ENCODE results near the gene PGAM2.
A peak's percentile ranks its signal among the peaks of the same experiment; 100 is the strongest.

PGAM2 gene

DNA sequence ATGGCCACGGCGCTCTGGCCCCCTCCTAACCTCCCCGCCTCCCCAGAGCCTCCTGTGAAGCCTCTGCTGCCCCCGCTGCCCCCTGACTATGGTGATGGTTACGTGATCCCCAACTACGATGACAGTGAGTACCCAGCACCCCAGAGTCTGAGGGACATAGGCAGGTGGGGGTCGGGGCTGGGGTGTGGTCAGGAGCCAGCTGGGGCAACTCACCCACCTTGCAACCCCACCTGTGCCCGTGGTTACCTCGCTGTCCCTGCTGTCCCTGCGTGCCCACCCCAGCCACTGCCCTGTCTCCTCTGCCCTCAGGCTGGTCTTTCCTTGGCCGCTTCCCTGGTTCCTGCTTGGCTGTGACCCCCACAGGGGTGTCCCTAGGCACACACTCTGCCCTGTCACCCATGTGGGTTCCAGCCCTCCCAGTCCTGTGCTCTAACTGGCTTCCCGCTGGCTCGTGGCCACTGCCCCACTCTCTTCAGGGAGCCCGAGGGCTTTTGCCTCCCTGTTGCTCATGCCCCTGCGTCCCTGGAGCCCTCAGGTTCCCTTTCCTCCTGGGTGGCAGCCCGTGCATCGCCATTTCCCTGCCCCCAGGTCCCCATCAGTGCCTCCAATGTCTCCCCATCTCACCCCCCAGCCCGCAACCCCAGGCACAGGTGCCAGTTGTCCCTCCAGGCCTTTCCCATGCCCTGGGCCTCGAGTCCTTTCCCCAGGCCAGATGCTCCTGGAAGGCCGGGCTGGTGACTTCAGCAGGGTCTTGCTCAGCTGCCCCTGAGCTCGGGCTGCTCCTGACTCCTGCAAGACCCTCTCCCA is 42.8 kb upstream of the PGAM2 start:
- Histone ChIP-seq H2BK5ac (ENCODE audit: low read length) (no peak overlapping the region), H3K4me1 (ENCODE audit: control insufficient read depth in 2 of 2, insufficient read depth in 1 of 2, low read depth in 1 of 2, low read length in 2 of 2) (peaks cover 8 to 10% of the 10 kb centered on the region in 2 donors), H2BK15ac (ENCODE audit: low read length) (no peak overlapping the region), H2AK5ac (ENCODE audit: low read depth, low read length) (no peak overlapping the region), H3K4me3 (ENCODE audit: low read length in 2 of 2) (no peak overlapping the region), H3K18ac (ENCODE audit: low read length) (no peak overlapping the region), H2BK12ac (ENCODE audit: low read length) (peak overlapping the region; percentile 41), H3K36me3 (replicated peaks in 1 of 2; ENCODE audit: control insufficient read depth in 2 of 2, insufficient read depth in 2 of 2, low read length in 2 of 2) (peaks cover 18 to 32% of the 10 kb centered on the region in 2 donors), H3K27ac (replicated peaks; ENCODE audit: low read length) (no peak overlapping the region), H3K4ac (ENCODE audit: low read length) (no peak overlapping the region), H3K9me3 (replicated peaks in 1 of 2; ENCODE audit: control insufficient read depth in 2 of 2, insufficient read depth in 1 of 2, low read depth in 1 of 2, low read length in 2 of 2) (peaks cover 0 to 2% of the 10 kb centered on the region in 2 donors), H3K79me1 (ENCODE audit: low read depth, low read length) (no peaks in the 10 kb centered on the region), H3K23ac (ENCODE audit: low read depth, low read length, poor library complexity) (peak overlapping the region; percentile 43), H2AFZ (ENCODE audit: low read length) (no peak overlapping the region), H3K27me3 (ENCODE audit: control insufficient read depth in 3 of 3, insufficient read depth in 3 of 3, low read depth in 1 of 3, low read length in 3 of 3) (peaks cover 0 to 8% (median 0%) of the 10 kb centered on the region in 3 experiments), H4K8ac (ENCODE audit: low read depth, low read length) (peak overlapping the region; percentile 3), H3K14ac (ENCODE audit: low read length) (no peak overlapping the region), H3K9ac (ENCODE audit: low read depth, low read length, poor library complexity) (no peak overlapping the region), H4K91ac (ENCODE audit: low read depth, low read length, poor library complexity) (no peak overlapping the region), H3K4me2 (ENCODE audit: insufficient read depth, low read length, poor library complexity, severe bottlenecking) (no peak overlapping the region), H2BK120ac (ENCODE audit: low read depth, low read length) (no peak overlapping the region)
- no peak for DNase-seq (ENCODE audit: low spot score)
- no CpG with 5 or more reads among the region's 21 CpGs for whole genome bisulfite sequencing, 2 donors (ENCODE audit: extremely low coverage in 2 of 2, insufficient read length in 2 of 2, insufficient replicate concordance in 1 of 2)

DNA sequence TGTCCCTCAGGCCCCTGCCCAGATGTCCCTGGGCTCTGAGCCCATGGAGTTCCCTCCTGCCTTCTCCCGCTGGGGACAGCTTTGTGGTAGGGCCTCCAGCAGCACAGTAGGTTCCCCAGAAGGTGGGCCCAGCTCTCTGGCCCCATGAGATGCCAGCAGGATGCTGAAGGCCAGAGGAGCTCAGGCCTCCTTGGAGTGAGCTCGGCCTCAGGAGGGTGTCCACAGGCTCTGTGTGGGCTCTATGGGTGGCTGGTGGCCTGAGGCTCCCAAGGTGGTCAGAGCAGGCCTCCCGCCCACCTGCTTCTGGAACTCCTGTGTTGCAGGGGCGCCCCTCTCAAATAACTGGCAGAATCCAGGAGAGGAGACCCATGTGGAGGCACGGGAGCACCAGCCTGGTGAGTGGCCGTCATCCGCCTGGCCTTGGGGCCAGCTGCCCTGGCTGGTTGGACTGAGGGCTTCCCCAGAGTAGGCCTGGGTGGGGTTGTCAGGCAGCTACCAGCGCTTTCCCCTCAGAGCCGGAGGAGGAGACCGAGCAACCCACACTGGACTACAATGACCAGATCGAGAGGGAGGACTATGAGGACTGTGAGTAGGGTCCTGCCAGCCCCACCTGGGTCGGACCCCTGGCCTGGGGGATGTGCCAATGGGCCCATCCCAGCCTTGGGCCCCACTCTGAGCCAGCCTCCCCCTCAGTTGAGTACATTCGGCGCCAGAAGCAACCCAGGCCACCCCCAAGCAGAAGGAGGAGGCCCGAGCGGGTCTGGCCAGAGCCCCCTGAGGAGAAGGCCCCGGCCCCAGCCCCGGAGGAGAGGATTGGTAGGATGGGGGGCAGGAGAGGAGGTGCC is 42.0 kb upstream of the PGAM2 start:
- H3K79me1 ChIP-seq (ENCODE audit: low read depth, low read length): no peaks in the 10 kb centered on the region
- no peak overlapping the region for H2BK120ac ChIP-seq (ENCODE audit: low read depth, low read length)
- H3K23ac ChIP-seq (ENCODE audit: low read depth, low read length, poor library complexity): no peak overlapping the region
- no peak overlapping the region for H3K27ac ChIP-seq (replicated peaks; ENCODE audit: low read length)
- peaks cover 14 to 30% of the 10 kb centered on the region in 2 donors for H3K36me3 ChIP-seq (replicated peaks in 1 of 2; ENCODE audit: control insufficient read depth in 2 of 2, insufficient read depth in 2 of 2, low read length in 2 of 2)
- no peak overlapping the region for H2AK5ac ChIP-seq (ENCODE audit: low read depth, low read length)
- DNase-seq (ENCODE audit: low spot score): no peak
- no peak overlapping the region for H2BK15ac ChIP-seq (ENCODE audit: low read length)
- H2AFZ ChIP-seq (ENCODE audit: low read length): no peak overlapping the region
- H3K4me2 ChIP-seq (ENCODE audit: insufficient read depth, low read length, poor library complexity, severe bottlenecking): no peak overlapping the region
- H3K14ac ChIP-seq (ENCODE audit: low read length): peak overlapping the region; percentile 64
- peaks cover 0 to 2% of the 10 kb centered on the region in 2 donors for H3K9me3 ChIP-seq (replicated peaks in 1 of 2; ENCODE audit: control insufficient read depth in 2 of 2, insufficient read depth in 1 of 2, low read depth in 1 of 2, low read length in 2 of 2)
- peaks cover 0 to 8% (median 5%) of the 10 kb centered on the region in 3 experiments for H3K27me3 ChIP-seq (ENCODE audit: control insufficient read depth in 3 of 3, insufficient read depth in 3 of 3, low read depth in 1 of 3, low read length in 3 of 3)
- no peak overlapping the region for H4K8ac ChIP-seq (ENCODE audit: low read depth, low read length)
- no peak overlapping the region for H3K9ac ChIP-seq (ENCODE audit: low read depth, low read length, poor library complexity)
- no peak overlapping the region for H4K91ac ChIP-seq (ENCODE audit: low read depth, low read length, poor library complexity)
- WGBS, 2 donors (ENCODE audit: extremely low coverage in 2 of 2, insufficient read length in 2 of 2, insufficient replicate concordance in 1 of 2): no CpG with 5 or more reads among the region's 18 CpGs
- H3K4me1 ChIP-seq (ENCODE audit: control insufficient read depth in 2 of 2, insufficient read depth in 1 of 2, low read depth in 1 of 2, low read length in 2 of 2): peaks cover 8 to 10% of the 10 kb centered on the region in 2 donors
- no peak overlapping the region for H3K4me3 ChIP-seq (ENCODE audit: low read length in 2 of 2)
- no peak overlapping the region for H3K18ac ChIP-seq (ENCODE audit: low read length)
- H2BK5ac ChIP-seq (ENCODE audit: low read length): peak overlapping the region; percentile 13
- H3K4ac ChIP-seq (ENCODE audit: low read length): no peak overlapping the region
- no peak overlapping the region for H2BK12ac ChIP-seq (ENCODE audit: low read length)

DNA sequence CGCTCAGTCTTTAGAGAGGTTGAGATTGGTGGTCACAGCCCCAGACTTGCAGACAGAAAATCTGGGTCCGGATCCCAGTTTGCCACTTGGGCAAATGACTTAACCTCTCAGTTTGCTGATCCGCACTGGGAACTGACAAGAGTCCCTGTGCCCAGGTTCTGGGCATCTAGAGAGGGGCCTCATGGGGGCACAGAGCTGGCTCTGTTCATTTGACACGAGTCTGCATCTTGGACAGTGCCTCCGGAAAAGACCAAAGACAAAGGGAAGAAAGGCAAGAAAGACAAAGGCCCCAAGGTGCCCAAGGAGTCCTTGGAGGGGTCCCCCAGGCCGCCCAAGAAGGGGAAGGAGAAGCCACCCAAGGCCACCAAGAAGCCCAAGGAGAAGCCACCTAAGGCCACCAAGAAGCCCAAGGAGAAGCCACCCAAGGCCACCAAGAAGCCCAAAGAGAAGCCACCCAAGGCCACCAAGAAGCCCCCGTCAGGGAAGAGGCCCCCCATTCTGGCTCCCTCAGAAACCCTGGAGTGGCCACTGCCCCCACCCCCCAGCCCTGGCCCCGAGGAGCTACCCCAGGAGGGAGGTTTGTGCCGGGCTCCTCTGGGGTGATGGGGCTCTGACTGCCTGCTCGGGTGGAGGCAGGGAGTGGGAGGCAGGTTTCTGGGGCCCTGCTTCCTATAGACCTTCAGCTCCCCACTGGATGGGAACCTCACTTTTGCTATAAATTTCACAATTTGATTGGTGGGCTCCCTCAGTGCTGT is 41.1 kb upstream of the PGAM2 start:
- Histone ChIP-seq H3K4ac (ENCODE audit: low read length) (no peak overlapping the region), H3K9ac (ENCODE audit: low read depth, low read length, poor library complexity) (no peak overlapping the region), H3K9me3 (replicated peaks in 1 of 2; ENCODE audit: control insufficient read depth in 2 of 2, insufficient read depth in 1 of 2, low read depth in 1 of 2, low read length in 2 of 2) (no peaks in the 10 kb centered on the region)

More for the DNA sequence above, 41.1 kb upstream of the PGAM2 start:
- Histone ChIP-seq H4K91ac (ENCODE audit: low read depth, low read length, poor library complexity) (no peak overlapping the region), H3K23ac (ENCODE audit: low read depth, low read length, poor library complexity) (no peak overlapping the region), H2BK15ac (ENCODE audit: low read length) (no peak overlapping the region), H2BK12ac (ENCODE audit: low read length) (no peak overlapping the region), H3K4me2 (ENCODE audit: insufficient read depth, low read length, poor library complexity, severe bottlenecking) (no peak overlapping the region), H2BK5ac (ENCODE audit: low read length) (peak overlapping the region; percentile 13), H2BK120ac (ENCODE audit: low read depth, low read length) (no peak overlapping the region), H3K18ac (ENCODE audit: low read length) (no peak overlapping the region), H3K79me1 (ENCODE audit: low read depth, low read length) (no peaks in the 10 kb centered on the region), H3K4me1 (ENCODE audit: control insufficient read depth in 2 of 2, insufficient read depth in 1 of 2, low read depth in 1 of 2, low read length in 2 of 2) (peaks cover 8 to 10% of the 10 kb centered on the region in 2 donors), H2AK5ac (ENCODE audit: low read depth, low read length) (no peak overlapping the region), H3K27me3 (ENCODE audit: control insufficient read depth in 3 of 3, insufficient read depth in 3 of 3, low read depth in 1 of 3, low read length in 3 of 3) (peaks cover 0 to 8% (median 5%) of the 10 kb centered on the region in 3 experiments), H4K8ac (ENCODE audit: low read depth, low read length) (no peak overlapping the region), H3K27ac (replicated peaks; ENCODE audit: low read length) (no peak overlapping the region), H3K14ac (ENCODE audit: low read length) (no peak overlapping the region), H2AFZ (ENCODE audit: low read length) (no peak overlapping the region), H3K4me3 (ENCODE audit: low read length in 2 of 2) (no peak overlapping the region), H3K36me3 (replicated peaks in 1 of 2; ENCODE audit: control insufficient read depth in 2 of 2, insufficient read depth in 2 of 2, low read length in 2 of 2) (peaks cover 7 to 27% of the 10 kb centered on the region in 2 donors)
- no CpG with 5 or more reads among the region's 10 CpGs for WGBS, 2 donors (ENCODE audit: extremely low coverage in 2 of 2, insufficient read length in 2 of 2, insufficient replicate concordance in 1 of 2)
- no peak for DNase-seq (ENCODE audit: low spot score)
